HFFc6 (cell line): Measurements from ENCODE around the gene OR5B17. TPM values are rescaled to one million over a fixed set of nuclear protein-coding genes. Genes with fewer than 3 reads are reported as not detected.
"Not testable (repeated sequence)": the region's sequence is repeated elsewhere in the genome, so short reads cannot be mapped to it uniquely, and the experiment has no call there.

Experiments
- DNase-seq: peaks from one replicate; pipeline ENCODE4 v3.0.0-alpha.2; 2018
- H3K27ac Mint-ChIP-seq: 2 replicates; pipeline ENCODE4 v1.8.0; 2020; ENCODE audit warnings: mild to moderate bottlenecking, mixed read lengths
- H3K27me3 Mint-ChIP-seq: 2 replicates; pipeline ENCODE4 v1.8.0; 2021; ENCODE audit warnings: mild to moderate bottlenecking, moderate library complexity, mixed read lengths; ENCODE audit not compliant: insufficient read depth
- H3K36me3 Mint-ChIP-seq: 2 replicates; pipeline ENCODE4 v1.8.0; 2021; ENCODE audit warnings: low read depth, mixed read lengths
- H3K4me1 Mint-ChIP-seq: 2 replicates; pipeline ENCODE4 v1.8.0; 2020; ENCODE audit warnings: low read depth, mixed read lengths
- H3K4me3 Mint-ChIP-seq: 2 replicates; pipeline ENCODE4 v1.8.0; 2020; ENCODE audit warnings: mild to moderate bottlenecking, moderate library complexity, mixed read lengths
- H3K9me3 Mint-ChIP-seq: 2 replicates; pipeline ENCODE4 v1.8.0; 2020; ENCODE audit warnings: mild to moderate bottlenecking, mixed read lengths
- CTCF ChIP-seq: fragments of 200-600 bp; sonication (generic); IDR thresholded peaks from 2 replicates; pipeline ENCODE4 v1.5.0; 2021; ENCODE audit warnings: antibody characterized with exemption, mild to moderate bottlenecking
- long read RNA-seq: library from polyadenylated mRNA; unstranded; transcript quantifications from one replicate; pipeline ENCODE4 v2.0.0, GENCODE V29; 2019
- total RNA-seq, 6 experiments: library from RNA; stranded (reverse); fragmentation: NEBNext Ultra II Directional; extraction: Animal tissue kit (Norgen Biotek cat#: 25700); gene quantifications; 2 replicates in 1 of 6; 3 replicates in 5 of 6; pipeline ENCODE4 v1.2.3, GENCODE V29; 2021

The OR5B17 gene
- total RNA-seq, result not detected
- long read RNA-seq, result 0 reads

GRCh38 chr11:58358969-58359368 lies at the start of gene OR5B17:
OR5B17 (minus strand) TSS chr11:58359069; CDS start chr11:58359069, 0 bp downstream.
- no peaks in the 10 kb centered on the region for H3K36me3 Mint-ChIP-seq
- H3K4me3 Mint-ChIP-seq, result no peak within 1 kb of the TSS
- no peak within 1 kb of the TSS for H3K27ac Mint-ChIP-seq
- H3K4me1 Mint-ChIP-seq, result peaks cover 17% of the 10 kb centered on the region; the same call in 1 of the 2 replicates
- no peak for TF ChIP-seq CTCF
- no peak for DNase-seq
- H3K27me3 Mint-ChIP-seq, result 0 out of 2 replicates have a peak, but pooled peaks cover 2% of the 10 kb centered on the region
- no peaks in the 10 kb centered on the region for H3K9me3 Mint-ChIP-seq

- no peak within 1 kb of the TSS for H3K27ac Mint-ChIP-seq
- H3K9me3 Mint-ChIP-seq, result peaks cover 23% of the 10 kb centered on the region
- DNase-seq, result no peak
- H3K4me1 Mint-ChIP-seq, result no peaks in the 10 kb centered on the region
- H3K4me3 Mint-ChIP-seq, result no peak within 1 kb of the TSS
- TF ChIP-seq CTCF, result no peak
- H3K36me3 Mint-ChIP-seq, result peaks cover 25% of the 10 kb centered on the region
- H3K27me3 Mint-ChIP-seq, result no peaks in the 10 kb centered on the region; the same call in 1 of the 2 replicates
These were observed 47.9 kb upstream of the OR5B17 start, which contains the start of gene OR5B3 for GRCh38 chr11:58406774-58407173. OR5B3 (minus strand) TSS chr11:58406874; CDS start chr11:58403409, 3,465 bp downstream.

- H3K27me3 Mint-ChIP-seq, DNase-seq, H3K27ac Mint-ChIP-seq, H3K4me3 Mint-ChIP-seq: not testable (repeated sequence)
- Mint-ChIP-seq H3K4me1 (peaks cover 28% of the 10 kb centered on the region), H3K36me3 (peaks cover 18% of the 10 kb centered on the region), H3K9me3 (peaks cover 13% of the 10 kb centered on the region)
These were observed 40.8 kb upstream of the OR5B17 start for GRCh38 chr11:58399622-58400021.

- H3K36me3 Mint-ChIP-seq, result peaks cover 22% of the 10 kb centered on the region
- no peaks in the 10 kb centered on the region for H3K27me3 Mint-ChIP-seq
- peak; percentile 17 for DNase-seq
- no peak for TF ChIP-seq CTCF
- H3K9me3 Mint-ChIP-seq, result peaks cover 18% of the 10 kb centered on the region
- H3K4me1 Mint-ChIP-seq, result peaks cover 65% of the 10 kb centered on the region
- peak overlapping the region; percentile 45; the same call in 1 of the 2 replicates for H3K4me3 Mint-ChIP-seq
- H3K27ac Mint-ChIP-seq, result peak overlapping the region; percentile 75
These were observed 36.7 kb upstream of the OR5B17 start for GRCh38 chr11:58395581-58395980.

GRCh38 chr11:58394195-58394594 lies 35.3 kb upstream of the OR5B17 start:
- peak; percentile 80 for DNase-seq
- no peak for TF ChIP-seq CTCF
- Mint-ChIP-seq H3K36me3 (peaks cover 29% of the 10 kb centered on the region), H3K9me3 (peaks cover 18% of the 10 kb centered on the region), H3K4me1 (peaks cover 65% of the 10 kb centered on the region), H3K4me3 (peak overlapping the region; percentile 40), H3K27me3 (no peaks in the 10 kb centered on the region), H3K27ac (peak overlapping the region; percentile 32; the same call in 1 of the 2 replicates)

GRCh38 chr11:58392746-58393145 lies 33.9 kb upstream of the OR5B17 start:
- Mint-ChIP-seq H3K27ac (peak overlapping the region; percentile 71), H3K27me3 (no peaks in the 10 kb centered on the region; the same call in 1 of the 2 replicates), H3K4me3 (peak overlapping the region; percentile 24), H3K9me3 (peaks cover 18% of the 10 kb centered on the region), H3K4me1 (peaks cover 77% of the 10 kb centered on the region), H3K36me3 (peaks cover 29% of the 10 kb centered on the region)
- no peak for TF ChIP-seq CTCF
- no peak for DNase-seq
